Colonic mucosa (tissue), 4 donors: ENCODE results near the gene KRTAP10-10. TPM values are rescaled to one million over a fixed set of nuclear protein-coding genes. Genes with fewer than 3 reads are reported as not detected.

Experiments
- DNase-seq: peaks from one replicate; pipeline ENCODE4 v3.0.0-alpha.2; 2020
- H3K27ac ChIP-seq: fragments of 200-600 bp; one replicate; pipeline ENCODE4 v1.8.0; 2021
- H3K27me3 ChIP-seq: fragments of 200-600 bp; one replicate; pipeline ENCODE4 v1.8.0; 2021
- H3K36me3 ChIP-seq: fragments of 200-600 bp; one replicate; pipeline ENCODE4 v1.8.0; 2021
- H3K4me1 ChIP-seq: fragments of 200-600 bp; one replicate; pipeline ENCODE4 v1.8.0; 2021; ENCODE audit warnings: mild to moderate bottlenecking
- H3K4me3 ChIP-seq: fragments of 200-600 bp; one replicate; pipeline ENCODE4 v1.8.0; 2021
- H3K9ac ChIP-seq, 2 donors: one replicate each; pipeline ENCODE4 v1.7.0; 2013; ENCODE audit warnings: control low read depth in 2 of 2, low read depth in 2 of 2, low read length in 2 of 2
- H3K9me3 ChIP-seq: fragments of 200-600 bp; one replicate; pipeline ENCODE4 v1.8.0; 2021
- intact Hi-C: fragments of 100-400 bp; cut with DNase I; formaldehyde crosslinking; loops from one replicate; pipeline ENCODE4 v1.14.1; 2022
- total RNA-seq, 2 donors: library from RNA; stranded (reverse); fragmentation: NEBNext Ultra II Directional in 1 of 2; extraction: Animal tissue kit (Norgen Biotek cat#: 25700) in 1 of 2; gene quantifications; one replicate each; pipeline ENCODE4 v1.2.1, GENCODE V29; 2021
- TF ChIP-seq, protein P1 (sequence below): fragments of 200-600 bp; IDR thresholded peaks from one replicate; pipeline ENCODE4 v1.8.0; 2022; ENCODE audit warnings: antibody characterized with exemption, mild to moderate bottlenecking
- donor health status: healthy.
- donor health status: DM: no; HTN: no; CAD: no.
- donor health status: DM: no; HTN: no; CAD: no.

Gene KRTAP10-10
- total RNA-seq, 2 donors from 2014 or later: not detected

DNA sequence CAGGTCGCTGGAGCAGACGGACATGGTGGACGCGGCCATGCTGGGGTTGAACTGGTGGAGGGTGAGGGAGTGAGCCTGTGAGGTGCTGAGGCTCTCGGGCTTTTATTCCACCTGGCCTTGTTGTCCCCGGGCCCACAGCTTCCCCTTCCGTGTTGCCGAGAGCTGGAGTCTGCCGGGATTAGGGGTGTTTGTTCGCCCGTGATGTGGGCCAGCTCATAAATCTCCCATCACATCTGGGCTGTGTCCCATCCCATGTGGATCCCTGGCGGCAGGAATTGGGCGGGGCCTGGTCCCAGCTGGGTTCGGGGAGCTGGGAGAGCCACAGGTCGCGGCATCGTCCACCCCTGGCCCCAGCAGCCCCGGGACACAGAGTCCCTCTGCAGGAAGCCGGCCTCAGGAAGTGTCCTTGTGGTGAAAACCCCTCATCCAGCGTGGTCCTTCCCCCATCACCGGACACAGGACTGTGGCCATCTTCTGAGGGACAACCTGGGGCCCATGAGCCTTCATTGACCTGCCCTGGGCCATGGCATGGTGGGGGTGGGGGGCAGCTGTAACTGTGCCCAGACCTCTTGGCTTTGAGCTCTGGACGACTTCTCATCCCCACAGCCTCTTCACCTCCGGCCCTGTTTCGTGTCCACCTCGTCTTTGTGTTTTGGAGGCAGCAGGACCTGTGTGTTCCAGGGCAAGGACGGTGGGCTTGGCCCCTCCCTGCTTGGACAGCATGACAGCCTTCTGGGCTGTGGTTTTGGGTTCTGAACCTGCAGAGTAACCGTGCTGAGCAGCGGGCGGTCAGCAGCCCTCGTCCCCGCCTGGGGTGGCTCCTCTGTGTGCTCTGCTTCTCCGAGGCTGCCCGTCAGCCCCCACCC lies 44.5 kb upstream of the KRTAP10-10 start, which contains the start of gene KRTAP10-6:
Gene KRTAP10-6 (minus strand): TSS at position 60 of the 866 bp plus-strand sequence. CDS start 21 bp downstream, at position 39.
- Histone ChIP-seq H3K4me1 (no peaks in the 10 kb centered on the region), H3K27ac (no peak within 1 kb of the TSS), H3K27me3 (no peaks in the 10 kb centered on the region), H3K9ac (no peak within 1 kb of the TSS), H3K36me3 (no peaks in the 10 kb centered on the region), H3K9me3 (no peaks in the 10 kb centered on the region), H3K4me3 (no peak within 1 kb of the TSS)
- no peak for DNase-seq
- TF ChIP-seq, protein P1, sequence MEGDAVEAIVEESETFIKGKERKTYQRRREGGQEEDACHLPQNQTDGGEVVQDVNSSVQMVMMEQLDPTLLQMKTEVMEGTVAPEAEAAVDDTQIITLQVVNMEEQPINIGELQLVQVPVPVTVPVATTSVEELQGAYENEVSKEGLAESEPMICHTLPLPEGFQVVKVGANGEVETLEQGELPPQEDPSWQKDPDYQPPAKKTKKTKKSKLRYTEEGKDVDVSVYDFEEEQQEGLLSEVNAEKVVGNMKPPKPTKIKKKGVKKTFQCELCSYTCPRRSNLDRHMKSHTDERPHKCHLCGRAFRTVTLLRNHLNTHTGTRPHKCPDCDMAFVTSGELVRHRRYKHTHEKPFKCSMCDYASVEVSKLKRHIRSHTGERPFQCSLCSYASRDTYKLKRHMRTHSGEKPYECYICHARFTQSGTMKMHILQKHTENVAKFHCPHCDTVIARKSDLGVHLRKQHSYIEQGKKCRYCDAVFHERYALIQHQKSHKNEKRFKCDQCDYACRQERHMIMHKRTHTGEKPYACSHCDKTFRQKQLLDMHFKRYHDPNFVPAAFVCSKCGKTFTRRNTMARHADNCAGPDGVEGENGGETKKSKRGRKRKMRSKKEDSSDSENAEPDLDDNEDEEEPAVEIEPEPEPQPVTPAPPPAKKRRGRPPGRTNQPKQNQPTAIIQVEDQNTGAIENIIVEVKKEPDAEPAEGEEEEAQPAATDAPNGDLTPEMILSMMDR: no peak
- intact Hi-C loops: no loop called here

DNA sequence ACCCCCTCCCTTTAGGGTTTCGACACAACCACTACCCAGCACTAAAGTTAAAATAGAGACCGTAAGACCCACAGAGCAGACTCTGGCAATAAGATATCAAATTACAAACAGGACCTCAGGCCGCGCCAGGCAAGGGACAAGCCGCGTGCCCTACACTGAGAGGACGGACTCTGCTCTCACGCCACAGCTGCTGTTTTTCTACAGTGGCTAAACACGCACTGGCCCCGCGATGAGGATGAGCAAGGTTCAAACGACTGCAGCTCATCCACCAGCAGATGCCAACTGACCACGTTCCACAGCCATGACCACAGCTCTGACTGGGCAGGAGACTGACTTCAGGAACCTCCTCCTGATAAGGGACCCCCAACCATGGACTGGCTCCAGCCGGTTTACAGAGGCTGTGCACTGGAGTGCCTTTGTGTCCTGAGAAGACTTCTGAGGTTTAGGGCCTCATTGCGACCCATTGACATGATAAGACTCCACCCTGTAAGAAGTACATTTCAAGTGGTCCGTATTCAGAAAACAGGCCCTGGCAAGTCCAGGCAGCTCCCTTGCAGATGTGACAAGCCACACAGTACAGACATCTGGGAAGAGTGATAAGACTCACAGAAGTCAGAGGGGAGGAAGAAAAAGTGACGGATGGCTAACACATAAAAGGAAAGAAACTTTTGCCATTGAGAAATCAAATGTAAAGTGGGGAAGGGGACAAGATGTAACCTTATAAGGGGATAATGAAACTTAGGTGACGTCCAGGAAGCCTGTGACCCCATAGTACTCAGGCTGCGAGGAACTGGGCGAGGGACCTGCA lies 43.4 kb upstream of the KRTAP10-10 start:
- Histone ChIP-seq H3K9ac (no peak overlapping the region), H3K4me1 (no peaks in the 10 kb centered on the region), H3K4me3 (no peak overlapping the region), H3K36me3 (no peaks in the 10 kb centered on the region), H3K27ac (no peak overlapping the region), H3K9me3 (no peaks in the 10 kb centered on the region), H3K27me3 (no peaks in the 10 kb centered on the region)
- DNase-seq: no peak
- intact Hi-C loops: no loop called here
- TF ChIP-seq, protein P1: no peak

DNA sequence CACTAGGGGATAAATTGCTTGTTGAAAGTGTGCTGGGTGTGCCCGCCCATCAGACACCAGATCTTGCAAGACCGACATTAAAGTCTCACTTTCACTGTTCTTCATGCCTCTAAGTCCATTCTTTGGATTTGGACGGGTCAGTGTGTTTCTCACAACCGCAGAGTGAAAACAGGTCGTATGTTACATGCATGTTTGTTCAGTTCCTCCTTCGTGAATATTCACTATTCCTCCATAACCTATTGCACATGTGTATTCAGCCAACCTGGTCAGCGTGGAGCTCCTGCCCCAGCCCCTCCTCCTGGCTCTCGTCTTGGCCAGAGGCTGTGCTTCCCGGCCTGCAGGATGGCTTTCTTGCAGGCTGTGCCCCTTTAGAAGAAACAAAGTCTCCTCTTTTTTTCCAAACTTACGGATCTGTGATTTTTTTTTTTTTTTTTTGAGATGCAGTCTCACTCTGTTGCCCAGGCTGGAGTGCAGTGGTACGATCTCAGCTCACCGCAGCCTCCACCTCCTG lies 42.7 kb upstream of the KRTAP10-10 start:
- Histone ChIP-seq H3K27me3 (no peaks in the 10 kb centered on the region), H3K36me3 (no peaks in the 10 kb centered on the region), H3K27ac (no peak overlapping the region), H3K9ac (no peak overlapping the region), H3K4me1 (no peaks in the 10 kb centered on the region), H3K9me3 (no peaks in the 10 kb centered on the region), H3K4me3 (no peak overlapping the region)
- TF ChIP-seq, protein P1: no peak
- intact Hi-C loops: no loop called here
- DNase-seq: no peak

DNA sequence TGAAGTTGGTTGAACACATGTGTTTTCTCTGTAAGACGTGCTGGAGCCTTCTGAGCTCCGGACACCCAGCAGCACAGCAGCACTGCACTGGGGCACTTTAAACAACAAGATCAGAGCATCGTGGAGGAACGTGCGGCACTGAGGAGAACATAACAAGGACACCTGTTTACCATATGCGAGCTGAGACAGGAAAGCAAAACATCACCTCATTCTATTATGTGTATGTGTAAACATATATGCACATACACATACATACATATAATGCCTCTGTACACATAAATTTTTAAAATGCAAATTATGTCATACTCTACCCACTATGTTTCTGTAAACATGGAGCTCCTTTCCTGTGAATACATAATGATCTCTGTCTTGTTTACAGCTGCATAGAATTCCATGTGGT lies 41.6 kb upstream of the KRTAP10-10 start:
- H3K27me3 ChIP-seq: no peaks in the 10 kb centered on the region
- H3K4me3 ChIP-seq: no peak overlapping the region
- H3K36me3 ChIP-seq: no peaks in the 10 kb centered on the region
- no peak overlapping the region for H3K27ac ChIP-seq
- no peaks in the 10 kb centered on the region for H3K4me1 ChIP-seq
- no peak for DNase-seq
- no peak overlapping the region for H3K9ac ChIP-seq
- TF ChIP-seq, protein P1: no peak
- H3K9me3 ChIP-seq: no peaks in the 10 kb centered on the region
- intact Hi-C loops: no loop called here

DNA sequence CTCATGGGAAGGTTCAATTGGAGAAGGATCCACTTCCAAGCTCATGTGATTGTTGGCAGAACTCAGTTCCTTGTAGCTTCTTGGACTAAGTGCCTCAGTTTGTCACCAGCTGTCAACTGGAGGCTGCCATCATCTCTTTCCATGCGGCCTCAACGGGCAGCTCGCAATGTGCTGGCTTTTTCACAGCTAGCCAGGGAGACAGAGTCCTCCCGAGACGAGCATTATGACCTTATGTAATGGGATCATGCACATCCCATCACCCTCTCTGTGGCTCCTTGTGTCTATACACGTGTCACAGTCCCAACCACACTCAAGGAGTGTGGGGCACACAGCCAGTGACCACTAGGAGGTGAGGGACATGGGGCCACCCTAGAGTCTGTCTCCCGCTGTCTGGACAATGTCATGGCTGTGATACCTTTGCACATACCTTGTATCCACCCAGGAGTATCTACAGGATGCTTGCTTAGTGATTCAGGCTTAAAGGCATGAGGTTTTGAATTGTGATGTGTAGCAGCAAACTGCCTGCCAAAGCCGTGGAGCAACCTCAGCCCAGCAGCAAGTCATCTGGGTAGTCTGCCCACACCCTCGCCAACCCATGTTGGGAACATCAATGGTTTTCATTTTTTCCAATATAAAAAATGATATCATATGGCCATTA lies 41.0 kb upstream of the KRTAP10-10 start:
- H3K9ac ChIP-seq: no peak overlapping the region
- DNase-seq: no peak
- TF ChIP-seq, protein P1: no peak
- no peak overlapping the region for H3K27ac ChIP-seq
- no peak overlapping the region for H3K4me3 ChIP-seq
- no peaks in the 10 kb centered on the region for H3K36me3 ChIP-seq
- H3K9me3 ChIP-seq: no peaks in the 10 kb centered on the region
- no peaks in the 10 kb centered on the region for H3K27me3 ChIP-seq
- intact Hi-C loops: no loop called here
- H3K4me1 ChIP-seq: no peaks in the 10 kb centered on the region
